CD4-positive, alpha-beta T cell (primary cell): ENCODE results near the gene PRRT1. TPM values are rescaled to one million over a fixed set of nuclear protein-coding genes. Genes with fewer than 3 reads are reported as not detected.

Source experiments
- ATAC-seq: fragments of 200-7000 bp; cut with Tn5 transposase; one replicate; pipeline ENCODE4 v1.10.0; 2022; ENCODE audit warnings: mild to moderate bottlenecking; ENCODE audit not compliant: poor library complexity
- CTCF ChIA-PET: fragments of 350-600 bp; sonication (Branson Sonifier 250); formaldehyde crosslinking; loops from one replicate; lab custom pipeline; 2021; ENCODE audit warnings: antibody characterized with exemption, inconsistent platforms; lab: Charles Lee
- POLR2A ChIA-PET: fragments of 350-600 bp; sonication (Branson Sonifier 250); formaldehyde crosslinking; loops from one replicate; lab custom pipeline; 2021; ENCODE audit warnings: antibody characterized with exemption, inconsistent platforms; lab: Charles Lee
- DNase-seq, 14 experiments: peaks; one replicate each; pipeline ENCODE4 v3.0.0-alpha.2; 2013 to 2020; ENCODE audit warnings: mixed read lengths in 2 of 14
- H3K27ac ChIP-seq, 2 donors: one replicate each; pipeline versions ENCODE4 v1.5.1 to v1.7.0; 2013; ENCODE audit warnings: low read length in 2 of 2, low read depth in 1 of 2, mild to moderate bottlenecking in 1 of 2
- H3K27me3 ChIP-seq, 2 experiments: 1 replicate in 1 of 2; 2 replicates in 1 of 2; pipeline versions ENCODE4 v1.6.1 to v1.7.0; 2013; ENCODE audit warnings: low read length in 2 of 2, control low read depth in 1 of 2, mild to moderate bottlenecking in 1 of 2, moderate library complexity in 1 of 2; ENCODE audit not compliant: insufficient read depth in 2 of 2, control insufficient read depth in 1 of 2
- H3K36me3 ChIP-seq: one replicate; pipeline ENCODE4 v1.6.1; 2013; ENCODE audit warnings: low read length, control low read depth; ENCODE audit not compliant: insufficient read depth
- H3K4me1 ChIP-seq: one replicate; pipeline ENCODE4 v1.6.1; 2013; ENCODE audit warnings: low read length, control low read depth; ENCODE audit not compliant: insufficient read depth
- H3K4me3 ChIP-seq: one replicate; pipeline ENCODE4 v1.5.1; 2013; ENCODE audit warnings: mild to moderate bottlenecking, low read length, moderate library complexity
- H3K9me3 ChIP-seq, 2 experiments: 1 replicate in 1 of 2; 2 replicates in 1 of 2; pipeline versions ENCODE4 v1.6.1 to v1.7.0; 2013; ENCODE audit warnings: low read length in 2 of 2, mild to moderate bottlenecking in 2 of 2, control low read depth in 1 of 2, moderate library complexity in 1 of 2; ENCODE audit not compliant: control insufficient read depth in 1 of 2, insufficient read depth in 1 of 2
- H3K27ac Mint-ChIP-seq: one replicate; pipeline ENCODE4 v1.8.0; 2020; ENCODE audit warnings: mixed read lengths
- H3K27me3 Mint-ChIP-seq: one replicate; pipeline ENCODE4 v1.8.0; 2021; ENCODE audit warnings: mixed read lengths
- H3K36me3 Mint-ChIP-seq: one replicate; pipeline ENCODE4 v1.8.0; 2021; ENCODE audit warnings: low read depth, mixed read lengths
- H3K4me1 Mint-ChIP-seq: one replicate; pipeline ENCODE4 v1.8.0; 2021; ENCODE audit warnings: low read depth, mixed read lengths
- H3K4me3 Mint-ChIP-seq: one replicate; pipeline ENCODE4 v1.8.0; 2020; ENCODE audit warnings: mild to moderate bottlenecking, mixed read lengths
- H3K9me3 Mint-ChIP-seq: one replicate; pipeline ENCODE4 v1.8.0; 2020; ENCODE audit warnings: mixed read lengths
- CTCF ChIP-seq: fragments of 200-600 bp; IDR thresholded peaks from one replicate; pipeline ENCODE4 v1.8.0; 2022; ENCODE audit warnings: antibody characterized with exemption, mild to moderate bottlenecking
- intact Hi-C, 2 experiments: fragments of 100-400 bp; cut with DNase I in 1 of 2; cut with micrococcal nuclease in 1 of 2; formaldehyde crosslinking; loops; one replicate each; pipeline versions ENCODE4 v1.15.1 to v1.9.0; 2023 to 2025; cut with DNase I, micrococcal nuclease
- total RNA-seq, 174 experiments: library from RNA in 2 of 174; stranded (reverse) in 2 of 174; gene quantifications; one replicate each; pipeline ENCODE4 v1.2.3 and lab custom pipeline; 2021 to 2026

PRRT1 gene
- total RNA-seq, 2 experiments from 2014 or later = 2.6 to 3.2 TPM

- Mint-ChIP-seq H3K4me3 (peak overlapping the region; percentile 55), H3K4me1 (peaks cover 66% of the 10 kb centered on the region), H3K36me3 (peaks cover 40% of the 10 kb centered on the region), H3K9me3 (no peaks in the 10 kb centered on the region), H3K27me3 (no peaks in the 10 kb centered on the region), H3K27ac (peak overlapping the region; percentile 24)
- H3K4me1 ChIP-seq = peaks cover 47% of the 10 kb centered on the region
- POLR2A ChIA-PET = interaction anchor here (1.0 kb wide), 1 partner anchor 27 kb away, joined by 4 read pairs; no protein-coding TSS in a partner anchor
- H3K27ac ChIP-seq = no peak overlapping the region
- CTCF ChIA-PET = no interaction called here
- ATAC-seq (no peak), DNase-seq (no peak)
- no peaks in the 10 kb centered on the region for H3K9me3 ChIP-seq
- no peaks in the 10 kb centered on the region for H3K27me3 ChIP-seq
- no peak overlapping the region for H3K4me3 ChIP-seq
- intact Hi-C loops = loop anchor here in 1 of 2 experiments (10.0 kb wide), 1 partner anchor 198 kb away; the partner anchor contains the start of gene DXO
- peaks cover 25% of the 10 kb centered on the region for H3K36me3 ChIP-seq
- no peak for TF ChIP-seq CTCF
Observed at GRCh38 chr6:32173051-32173727, 21.4 kb upstream of the PRRT1 start.

- POLR2A ChIA-PET = interaction anchor here (0.5 to 1.0 kb wide), 2 partner anchors 19 to 1958 kb away, joined by 3 to 4 read pairs; partner anchors contain the start of genes PBX2 and TRIM26
- Histone ChIP-seq H3K4me1 (peaks cover 32% of the 10 kb centered on the region), H3K27me3 (no peaks in the 10 kb centered on the region), H3K4me3 (no peak overlapping the region), H3K36me3 (peaks cover 45% of the 10 kb centered on the region), H3K9me3 (no peaks in the 10 kb centered on the region), H3K27ac (no peak overlapping the region)
- no peaks in the 10 kb centered on the region for H3K27me3 Mint-ChIP-seq
- ATAC-seq (no peak), DNase-seq (no peak)
- TF ChIP-seq CTCF = no peak
- CTCF ChIA-PET = no interaction called here
- peak overlapping the region; percentile 44 for H3K4me3 Mint-ChIP-seq
- intact Hi-C loops = loop anchor here in 1 of 2 experiments (10.0 kb wide), 1 partner anchor 196 kb away; the partner anchor contains the start of gene DXO
- peaks cover 41% of the 10 kb centered on the region for H3K36me3 Mint-ChIP-seq
- H3K27ac Mint-ChIP-seq = no peak overlapping the region
- H3K4me1 Mint-ChIP-seq = peaks cover 48% of the 10 kb centered on the region
- no peaks in the 10 kb centered on the region for H3K9me3 Mint-ChIP-seq
Observed at GRCh38 chr6:32171234-32171633, 19.5 kb upstream of the PRRT1 start.

- peaks cover 45% of the 10 kb centered on the region for H3K36me3 ChIP-seq
- ATAC-seq = no peak
- Mint-ChIP-seq H3K9me3 (no peaks in the 10 kb centered on the region), H3K27me3 (no peaks in the 10 kb centered on the region), H3K4me1 (peaks cover 42% of the 10 kb centered on the region), H3K27ac (no peak overlapping the region), H3K4me3 (no peak overlapping the region), H3K36me3 (peaks cover 48% of the 10 kb centered on the region)
- POLR2A ChIA-PET = no interaction called here
- TF ChIP-seq CTCF = no peak
- no peaks in the 10 kb centered on the region for H3K27me3 ChIP-seq
- H3K9me3 ChIP-seq = no peaks in the 10 kb centered on the region
- CTCF ChIA-PET = no interaction called here
- peaks cover 24% of the 10 kb centered on the region for H3K4me1 ChIP-seq
- H3K4me3 ChIP-seq = no peak overlapping the region
- DNase-seq = no peak
- intact Hi-C loops = loop anchor here in 1 of 2 experiments (10.0 kb wide), 1 partner anchor 195 kb away; the partner anchor contains the start of gene DXO
- no peak overlapping the region for H3K27ac ChIP-seq
Observed at GRCh38 chr6:32170294-32170693, 18.6 kb upstream of the PRRT1 start.
